HG03439 (cell line): ENCODE results near the gene KRT76.

Experiments
- ATAC-seq: cut with Tn5 transposase; IDR thresholded peaks from one replicate; pipeline ENCODE4 v1.9.1; 2021; ENCODE audit warnings: mild to moderate bottlenecking, moderate library complexity; ENCODE audit not compliant: unreplicated experiment

KRT76 gene

DNA sequence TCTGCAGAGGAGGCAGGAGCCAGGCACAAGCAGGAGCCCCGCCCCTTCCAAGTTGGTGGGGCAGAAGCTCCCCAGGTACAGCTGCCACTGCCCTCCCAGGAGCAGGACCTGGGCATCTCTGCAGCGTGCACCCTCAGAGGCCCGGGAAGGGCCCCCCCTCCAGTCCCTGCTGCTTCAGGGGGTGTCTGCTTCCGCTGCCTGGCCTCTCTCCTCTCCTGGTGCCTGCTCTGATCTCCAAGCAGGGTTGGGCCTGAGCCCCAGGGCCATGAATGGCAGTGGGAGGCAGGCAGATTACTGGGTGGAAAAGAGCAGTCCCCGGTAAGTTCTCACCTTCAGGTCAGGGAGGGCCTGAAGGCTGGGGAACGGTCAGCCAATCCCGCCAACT, 35.0 kb downstream of the KRT76 start:
- ATAC-seq = no peak

DNA sequence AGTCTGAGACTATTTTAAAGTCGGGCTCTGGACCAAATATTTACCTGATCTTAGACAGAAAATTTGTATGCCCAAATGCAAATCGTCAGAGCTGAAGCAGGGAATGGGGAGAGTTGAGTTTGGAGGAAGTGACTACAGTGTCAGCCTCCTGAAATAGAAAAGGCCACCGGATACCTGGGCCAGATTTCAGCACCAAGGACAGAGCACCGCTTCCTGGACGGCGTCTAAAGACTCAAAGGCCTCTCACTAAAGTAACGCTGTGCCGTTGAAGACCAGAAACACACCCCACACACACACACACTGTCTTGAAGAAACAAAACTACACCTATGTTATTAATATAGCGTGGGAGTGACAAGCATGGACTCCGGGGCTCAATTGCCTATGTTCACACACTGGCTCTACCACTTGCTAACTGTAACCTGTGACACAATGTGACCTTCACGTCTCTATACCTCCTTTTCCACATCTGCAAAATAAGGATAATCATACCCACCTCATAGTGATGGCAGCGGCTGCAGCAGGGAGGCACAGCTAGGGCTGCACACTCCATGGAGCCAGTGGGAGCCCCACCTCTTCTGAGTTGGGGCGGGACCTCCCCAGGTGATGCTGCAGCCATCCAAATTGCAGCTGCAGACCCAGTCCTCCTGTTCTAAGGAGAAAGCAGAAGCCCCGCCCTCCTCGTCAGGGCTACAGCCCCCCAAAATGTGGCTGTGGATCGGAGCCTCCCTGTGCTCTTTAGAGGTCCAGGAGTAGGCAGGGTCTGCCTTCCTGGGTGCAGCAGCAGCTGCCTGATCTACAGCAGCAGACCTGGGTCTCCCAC, 35.6 kb downstream of the KRT76 start:
- no peak for ATAC-seq

DNA sequence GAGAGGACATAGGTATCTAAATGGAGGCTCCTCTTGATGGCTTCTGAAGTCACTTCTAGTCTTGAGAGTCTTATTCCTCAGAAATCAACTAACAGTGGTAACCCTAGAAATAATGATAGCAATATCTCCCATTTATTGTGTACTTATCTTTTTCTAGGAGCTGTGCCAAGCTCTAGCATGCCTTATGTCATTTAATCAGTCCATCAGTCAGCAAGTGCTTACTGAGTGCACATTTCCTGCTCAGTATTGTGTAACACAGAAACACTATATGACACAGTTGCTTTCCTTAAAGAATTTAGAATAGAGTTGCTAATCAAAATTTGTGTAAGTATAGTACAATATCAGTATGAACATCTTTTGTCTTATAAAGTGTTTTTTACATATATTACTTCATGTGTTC, 36.6 kb downstream of the KRT76 start:
- no peak for ATAC-seq

DNA sequence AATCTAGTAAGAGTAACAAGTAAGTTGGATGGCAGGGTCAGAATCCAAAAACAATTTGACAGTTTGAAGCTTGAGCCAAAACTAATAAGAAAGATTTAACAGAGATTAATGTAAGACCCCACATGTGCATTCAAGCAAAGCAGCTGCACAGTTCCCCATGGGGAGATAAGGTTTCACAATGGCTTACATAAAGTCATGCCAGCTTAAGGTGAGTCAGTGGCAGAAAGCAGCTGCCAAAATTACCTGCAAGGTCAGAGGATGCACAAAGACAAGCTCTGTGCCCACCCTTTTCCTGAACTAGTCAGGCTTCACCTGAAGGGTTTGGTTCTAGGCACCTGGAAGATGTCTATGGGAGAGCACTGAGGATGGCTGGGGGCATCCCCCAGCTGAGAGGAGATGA, 37.2 kb downstream of the KRT76 start:
- ATAC-seq = no peak

DNA sequence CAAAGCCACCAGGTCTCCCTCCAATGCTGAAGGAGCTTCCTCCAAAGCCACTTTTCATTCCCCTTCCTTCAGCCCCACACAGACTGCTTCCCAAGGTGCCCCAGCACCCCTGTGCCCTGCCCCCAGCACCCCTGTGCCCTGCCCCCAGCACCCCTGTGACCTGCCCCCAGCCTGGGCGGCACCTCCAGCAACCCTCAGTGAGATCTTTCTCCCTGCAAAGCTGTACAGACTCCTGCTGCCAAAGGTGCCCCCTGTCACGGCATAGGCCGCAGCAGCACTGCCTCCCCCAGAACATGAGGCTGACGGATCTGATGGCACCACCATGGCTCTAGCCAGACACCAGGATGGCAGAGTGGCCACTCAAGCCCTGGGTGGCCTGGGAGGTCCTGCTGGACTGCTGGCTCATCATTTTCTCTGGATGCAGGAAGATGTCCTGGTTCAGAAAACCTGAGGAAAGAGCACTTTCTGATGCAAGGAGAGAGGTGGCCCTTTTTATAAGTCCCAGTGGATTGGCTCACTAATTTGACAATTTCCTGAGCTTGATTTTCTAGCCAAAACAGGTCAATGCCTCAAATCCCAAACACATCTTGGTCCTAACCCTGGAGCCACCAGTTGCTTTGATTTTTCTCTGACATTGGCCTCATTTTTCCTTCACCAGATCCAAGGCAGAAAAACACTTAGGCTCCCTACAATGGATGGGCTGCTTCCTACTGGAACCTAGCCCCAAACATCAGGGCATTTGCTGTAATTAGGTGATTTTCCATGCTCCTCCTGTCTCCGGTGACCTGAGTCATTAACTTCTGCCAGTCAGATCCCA, 41.1 kb downstream of the KRT76 start:
- ATAC-seq = no peak

DNA sequence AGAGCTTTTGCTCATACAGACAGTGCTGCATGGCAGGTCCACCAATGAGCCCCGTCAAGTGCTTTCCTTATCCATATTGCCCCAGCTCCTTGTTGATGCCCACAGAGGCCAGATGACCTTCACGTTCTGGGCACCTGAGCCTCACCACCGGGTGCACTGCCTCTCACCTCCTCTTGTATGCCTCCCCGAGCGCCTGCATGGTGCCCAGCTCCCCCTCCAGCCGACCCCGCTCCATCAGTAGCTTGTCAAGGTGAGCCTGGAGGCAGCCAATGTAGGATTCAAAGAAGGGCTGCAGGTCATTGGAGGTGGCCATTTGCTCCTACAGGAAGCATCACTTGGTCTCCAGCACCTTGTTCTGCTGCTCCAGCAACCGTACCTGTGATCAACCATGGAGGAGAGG, 42.0 kb downstream of the KRT76 start:
- ATAC-seq = no peak

DNA sequence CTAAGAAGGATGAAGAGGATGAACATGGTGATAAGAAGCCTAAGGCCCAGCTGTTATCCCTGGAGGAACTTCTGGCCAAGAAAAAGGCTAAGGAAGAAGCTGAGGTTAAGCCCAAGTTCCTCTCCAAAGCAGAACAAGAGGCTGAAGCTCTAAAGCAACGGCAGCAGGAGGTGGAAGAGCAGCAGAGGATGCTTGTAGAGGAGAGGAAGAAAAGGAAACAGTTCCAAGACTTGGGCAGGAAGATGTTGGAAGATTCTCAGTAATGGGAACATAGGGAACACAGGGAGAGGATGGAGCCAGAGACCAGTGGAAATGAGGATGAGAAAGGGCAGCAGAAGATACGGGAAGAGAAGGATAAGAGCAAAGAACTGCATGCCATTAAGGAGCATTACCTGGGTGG, 46.4 kb downstream of the KRT76 start:
- ATAC-seq = no peak

DNA sequence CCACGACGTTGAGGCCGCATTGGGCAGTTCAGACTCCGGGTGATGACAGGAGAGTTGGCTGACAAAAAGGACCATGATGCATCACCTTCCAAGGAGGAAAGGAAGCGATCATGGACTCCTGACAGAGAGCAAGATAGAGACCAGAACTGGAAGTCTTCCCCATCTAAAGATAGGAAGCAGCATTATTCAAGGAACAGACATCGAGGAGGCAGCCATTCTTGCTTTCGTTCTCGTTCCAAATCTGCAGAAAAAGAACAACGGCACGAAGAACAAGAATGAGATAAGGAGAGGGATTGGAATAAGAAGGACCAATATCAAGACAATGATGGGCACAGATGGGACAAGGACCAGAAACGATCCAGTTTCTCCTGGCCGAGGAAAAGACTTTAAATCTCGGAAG, 46.8 kb downstream of the KRT76 start:
- no peak for ATAC-seq

DNA sequence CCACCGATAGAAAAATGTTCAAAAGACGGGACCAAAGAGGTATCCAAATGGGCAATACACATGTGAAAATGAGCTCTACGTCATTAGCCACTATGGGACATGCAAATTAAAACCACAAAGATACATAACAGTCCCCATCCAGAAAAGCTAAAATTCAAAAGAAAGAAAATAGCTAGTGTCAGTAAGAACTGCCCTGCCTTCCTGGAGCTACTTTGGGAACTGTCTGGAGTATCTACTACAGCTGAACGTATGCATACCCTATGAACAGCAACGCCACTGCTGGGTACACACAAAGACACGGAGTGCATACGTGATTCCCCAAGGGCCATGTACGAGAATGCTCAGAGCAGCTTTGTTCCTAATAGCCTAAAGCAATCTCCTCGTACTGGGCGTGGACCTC, 48.0 kb downstream of the KRT76 start:
- ATAC-seq = no peak

DNA sequence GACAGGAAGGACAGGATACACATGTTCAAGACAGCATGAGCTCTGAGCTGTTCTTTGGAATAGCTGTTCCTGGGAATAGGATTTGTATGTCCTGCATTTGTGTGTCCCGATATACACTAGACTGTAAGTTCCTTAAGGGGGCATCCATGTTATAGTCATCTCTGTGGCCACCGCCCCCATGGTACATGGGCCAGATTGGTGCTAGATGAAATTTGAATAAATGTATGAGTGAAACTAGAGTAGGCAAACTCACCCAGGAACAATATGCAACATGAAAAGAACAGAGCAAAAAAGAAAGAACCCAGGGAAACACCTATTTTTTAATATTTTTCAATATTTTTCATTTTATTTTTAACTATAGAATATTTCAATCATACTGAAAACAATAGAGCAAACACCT, 48.8 kb downstream of the KRT76 start:
- ATAC-seq = no peak

DNA sequence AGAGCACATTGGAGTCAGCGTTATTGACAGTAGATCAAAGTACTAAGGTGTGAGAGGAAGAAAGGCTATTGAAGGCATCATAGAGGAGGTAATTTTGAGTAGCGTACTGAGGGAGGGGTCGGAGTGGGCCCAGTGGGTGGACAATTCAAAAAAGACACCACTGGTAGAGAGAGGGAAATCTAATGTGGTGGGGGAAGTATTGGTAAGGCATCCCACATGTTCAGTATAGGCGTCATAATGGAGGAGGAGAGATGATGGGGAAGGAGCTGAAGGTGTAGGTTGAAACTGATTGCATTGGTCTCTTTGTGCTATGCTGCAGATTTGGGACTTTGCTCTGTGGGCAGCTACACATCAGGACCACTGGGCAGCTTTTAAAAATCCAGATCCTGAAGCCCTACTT, 50.1 kb downstream of the KRT76 start:
- no peak for ATAC-seq

DNA sequence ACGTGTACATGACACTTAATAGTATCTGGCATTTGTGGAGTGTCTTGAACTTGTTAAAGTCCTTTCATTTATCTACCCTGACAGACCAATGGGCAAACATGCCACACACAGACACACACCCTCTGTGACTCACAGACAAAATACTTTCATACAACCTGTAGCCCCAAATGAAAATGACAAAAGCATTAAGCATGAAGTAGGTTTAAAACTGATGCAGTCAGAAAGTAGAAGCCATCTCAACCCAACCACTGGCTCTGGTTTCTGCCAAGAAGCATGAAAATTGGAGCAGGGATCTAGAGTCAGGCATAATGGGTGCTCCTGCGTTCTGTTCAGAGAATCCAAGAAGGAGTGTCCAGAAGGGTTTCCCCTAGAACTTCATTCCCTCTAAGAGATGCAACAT, 50.7 kb downstream of the KRT76 start:
- no peak for ATAC-seq

DNA sequence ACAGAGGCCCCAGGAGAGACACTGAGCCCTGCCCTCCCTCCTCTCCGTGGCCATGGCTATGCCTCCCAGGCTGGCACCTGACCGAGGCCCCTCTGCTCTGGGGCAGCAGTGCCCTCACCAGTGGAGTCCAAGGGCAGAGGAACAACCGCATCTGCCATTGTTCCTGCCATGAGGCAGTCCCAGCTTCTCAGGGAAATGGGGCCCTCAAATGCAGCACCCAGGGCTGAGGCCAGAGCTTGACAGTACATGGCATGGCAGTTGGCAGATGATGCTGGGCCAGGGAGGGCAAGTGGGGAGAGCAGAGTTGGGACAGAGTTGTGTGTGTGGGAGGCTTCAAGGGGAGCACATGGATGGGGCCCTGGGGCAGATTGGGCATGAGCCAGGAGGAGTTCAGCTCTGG, 52.8 kb downstream of the KRT76 start:
- ATAC-seq = no peak

DNA sequence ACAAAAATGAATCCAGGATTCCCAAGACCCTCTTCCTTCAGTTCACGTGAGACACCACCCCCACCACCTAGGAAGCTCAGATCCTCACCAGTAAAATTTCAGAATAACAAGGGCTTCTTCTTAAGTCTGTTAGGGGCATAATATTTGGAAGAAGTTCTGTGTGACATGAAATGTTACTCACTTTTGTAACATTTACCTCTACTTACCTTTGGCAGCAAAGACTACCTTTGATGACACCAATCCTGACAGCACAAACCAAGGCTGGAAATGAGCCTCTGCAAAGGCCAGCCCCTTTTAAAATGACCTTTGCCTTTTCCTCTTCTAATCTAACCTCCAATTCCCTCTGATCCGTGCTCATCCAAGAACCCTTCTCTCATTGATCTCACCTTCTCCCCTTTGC, 54.5 kb downstream of the KRT76 start:
- ATAC-seq = no peak

DNA sequence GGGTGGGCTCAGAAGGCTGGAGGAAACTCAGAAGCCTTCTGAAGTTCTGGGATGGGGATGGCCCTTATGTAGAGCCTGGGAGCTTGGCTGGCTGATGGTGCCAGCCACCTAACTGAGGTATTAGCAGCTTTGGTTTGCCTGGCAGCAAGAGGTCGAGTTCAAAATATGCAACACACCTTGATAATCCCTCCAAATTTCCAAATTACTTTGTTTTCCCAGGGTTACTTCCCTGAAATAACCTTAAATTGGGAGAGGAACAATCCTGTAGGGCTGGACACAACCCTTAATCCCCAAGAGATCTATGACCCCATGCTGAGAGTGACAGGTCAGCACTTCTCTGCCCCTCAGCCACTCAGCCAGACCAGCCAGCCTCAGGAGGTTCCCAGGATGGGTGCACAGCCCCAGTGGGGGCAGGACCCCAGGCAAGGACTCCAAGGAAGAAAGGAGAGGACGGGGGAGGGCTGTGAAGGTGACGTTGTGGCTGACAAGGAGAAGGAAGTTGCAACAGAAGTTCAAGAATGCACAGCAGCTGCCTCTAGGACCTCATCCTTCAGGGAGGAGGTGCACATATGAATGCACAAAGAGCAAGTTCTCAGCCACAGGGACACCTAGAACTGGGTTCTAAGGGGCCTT, 55.2 kb downstream of the KRT76 start:
- no peak for ATAC-seq

DNA sequence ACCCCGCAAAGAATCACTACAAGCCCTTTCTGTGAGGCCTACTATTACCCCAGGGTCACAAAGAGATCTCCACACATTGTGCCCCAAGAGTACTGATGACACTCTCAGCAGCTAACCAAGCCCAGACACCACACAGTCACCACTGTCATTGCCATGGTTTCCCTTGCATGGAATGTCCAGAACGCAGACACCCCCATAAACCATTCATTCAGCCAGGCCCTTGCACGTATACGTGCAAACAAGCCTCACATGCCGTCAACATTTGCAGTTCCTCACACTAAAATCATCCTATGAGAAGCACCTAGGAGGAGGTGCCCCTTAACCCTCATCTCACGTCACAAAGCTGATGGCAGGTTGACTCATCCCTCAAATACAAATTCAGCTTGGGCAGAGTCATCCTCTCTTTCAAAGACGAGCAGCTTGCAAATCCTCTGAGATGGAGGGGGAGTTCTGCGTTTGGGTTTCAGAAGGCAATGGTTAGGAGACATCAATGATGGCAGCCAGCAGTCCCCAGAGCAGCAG, 56.7 kb downstream of the KRT76 start:
- ATAC-seq = no peak
